Stimulated activated CD8-positive, alpha-beta memory T cell treated with anti-CD3 and anti-CD28 coated beads, Interleukin-12 subunit alpha, Interleukin-12 subunit beta, amount 100 ng/mL, for 24 hours (primary cell): ENCODE data around the gene PDIA5.
"Not testable (repeated sequence)": the region's sequence is repeated elsewhere in the genome, so short reads cannot be mapped to it uniquely, and the experiment has no call there.

Source experiments
- DNase-seq: peaks from one replicate; pipeline ENCODE4 v3.0.0-alpha.2; 2020; ENCODE audit errors: extremely low read depth

PDIA5 gene

GRCh38 chr3:123093696-123094095 is 26.9 kb downstream of the PDIA5 start:
- DNase-seq, result no peak

DNA sequence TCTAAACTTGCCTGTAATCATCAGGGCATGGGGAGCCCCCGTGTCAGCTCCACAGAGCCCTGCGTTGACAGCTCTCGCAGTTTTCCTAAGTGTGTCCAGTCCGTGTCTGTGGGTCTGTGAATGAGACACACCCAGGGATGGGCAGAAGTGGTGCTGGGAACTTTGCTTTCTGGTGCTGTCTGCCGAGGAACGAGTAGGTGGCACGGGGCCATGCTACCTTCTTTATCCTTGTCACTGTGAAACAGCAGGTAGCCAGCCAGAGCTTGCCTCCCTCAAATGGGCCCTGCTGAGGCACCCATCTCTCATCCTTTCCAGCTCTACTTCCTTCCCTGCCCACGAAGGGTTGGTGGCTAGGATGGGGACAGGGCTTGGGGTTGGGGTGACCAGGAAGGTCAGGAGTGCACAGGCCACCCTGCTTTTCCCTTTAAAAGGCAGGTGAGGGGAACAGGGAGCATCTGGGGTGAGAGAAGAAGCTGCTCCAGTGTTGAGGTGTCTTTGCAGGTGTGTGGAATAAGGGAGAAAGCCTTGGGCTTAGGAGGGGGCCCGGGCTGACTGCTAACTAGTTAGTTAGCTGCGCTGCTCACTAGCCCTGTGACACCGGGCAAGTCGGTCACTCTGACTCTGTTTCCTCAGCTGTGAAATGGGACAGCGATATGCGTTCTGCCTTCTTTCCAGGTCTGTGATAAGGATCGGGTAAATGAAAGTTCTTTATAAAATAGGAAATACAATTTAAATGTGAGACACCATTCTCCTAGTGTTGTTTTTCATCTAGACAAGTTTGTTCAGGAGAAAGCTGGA is 27.9 kb downstream of the PDIA5 start:
- DNase-seq, result no peak

GRCh38 chr3:123096126-123096525 is 29.3 kb downstream of the PDIA5 start:
- DNase-seq, result no peak

- DNase-seq, result no peak
These were observed 29.9 kb downstream of the PDIA5 start for GRCh38 chr3:123096731-123097130.

- DNase-seq, result no peak
These were observed 31.9 kb downstream of the PDIA5 start for GRCh38 chr3:123098426-123099330.

DNA sequence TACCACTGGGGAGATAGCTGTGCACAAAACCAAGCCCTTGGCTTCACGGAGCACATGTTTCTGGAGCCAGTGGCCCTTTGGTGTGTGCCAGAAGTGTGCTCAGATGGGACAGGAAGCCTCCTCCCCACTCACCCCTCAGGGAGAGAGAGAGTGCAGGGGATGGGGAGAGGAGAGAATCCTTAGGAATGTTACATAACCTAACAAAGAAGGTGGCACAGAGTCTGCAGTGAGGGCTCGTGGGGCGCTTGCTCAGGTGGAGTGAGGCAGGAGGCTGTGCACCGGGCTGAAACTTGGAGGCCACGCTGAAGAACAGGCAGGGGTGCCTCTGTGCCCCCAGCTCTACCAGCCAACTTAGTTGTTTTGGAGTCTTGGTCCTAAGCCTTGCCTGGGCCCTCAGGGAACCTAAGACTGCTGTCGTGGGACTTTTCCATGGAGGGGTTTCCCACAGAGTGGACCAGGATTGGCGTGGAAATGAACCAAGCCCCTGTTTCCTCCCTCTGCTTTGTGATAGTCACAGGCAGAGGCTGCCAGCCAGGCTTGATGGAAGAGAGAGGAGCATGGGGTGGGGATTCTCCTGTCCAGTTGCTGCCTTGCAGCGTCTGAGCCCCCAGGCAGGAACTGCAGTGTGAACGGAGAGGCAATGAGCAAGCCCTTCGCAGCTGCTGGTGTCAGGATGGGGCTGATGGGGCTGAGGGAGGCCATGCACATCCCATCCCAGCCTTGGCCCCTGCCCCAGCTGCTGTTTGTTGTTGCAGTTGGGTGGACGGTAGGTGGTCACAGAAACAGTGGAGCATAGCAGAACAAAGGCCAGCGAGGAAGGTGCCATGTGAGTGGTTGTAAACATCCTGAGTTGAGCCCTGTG is 32.7 kb downstream of the PDIA5 start:
- no peak for DNase-seq

DNA sequence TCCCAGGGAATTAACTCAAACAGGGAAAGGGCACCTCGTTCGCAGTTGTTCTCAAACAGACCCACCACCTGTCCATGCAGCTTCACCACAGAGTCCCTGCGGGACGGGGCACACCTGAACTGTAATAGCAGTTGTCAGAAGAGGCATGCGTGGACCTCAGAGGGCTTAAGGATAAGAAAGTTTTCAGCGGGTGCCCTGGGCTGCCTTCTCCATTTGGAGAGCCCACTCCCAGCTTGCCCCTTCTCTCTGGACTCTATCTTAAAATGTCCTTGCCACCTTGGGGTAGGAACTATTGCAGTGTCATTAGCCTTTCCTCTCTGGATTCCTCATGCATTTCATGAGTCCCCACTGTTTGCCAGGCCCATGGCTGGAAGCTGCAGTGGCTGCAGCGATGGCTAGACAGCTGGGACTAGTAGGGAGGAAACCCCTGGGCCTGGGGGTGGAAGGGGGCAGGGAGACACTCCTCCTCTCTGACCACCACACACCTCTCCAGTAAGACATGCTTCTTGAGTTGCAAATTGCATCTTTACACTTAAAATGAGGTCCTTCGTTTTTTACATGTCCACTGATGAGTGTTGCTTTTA is 33.5 kb downstream of the PDIA5 start:
- no peak for DNase-seq

- no peak for DNase-seq
These were observed 35.4 kb downstream of the PDIA5 start for GRCh38 chr3:123102249-123102648.

DNA sequence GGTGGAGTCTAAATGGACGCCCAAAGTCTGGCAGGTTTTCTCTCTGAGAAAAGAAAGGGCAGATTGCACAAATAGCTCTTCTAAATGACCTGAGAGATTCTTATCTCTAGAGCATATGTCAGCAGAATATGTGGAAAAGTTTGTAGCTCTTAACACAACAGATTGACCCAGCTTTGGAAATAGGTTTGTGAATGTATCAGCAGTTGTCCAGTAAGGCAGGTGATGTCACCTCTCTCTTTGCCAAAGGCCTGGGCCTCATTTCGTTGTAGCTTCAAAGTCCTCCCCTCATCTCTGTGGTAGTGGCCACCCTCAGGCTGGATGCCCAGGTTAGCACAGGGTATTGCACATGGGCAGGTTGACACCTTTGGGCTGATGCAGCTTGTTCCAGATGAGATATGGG is 36.0 kb downstream of the PDIA5 start:
- no peak for DNase-seq

GRCh38 chr3:123104550-123104949 is 37.7 kb downstream of the PDIA5 start:
- DNase-seq, result no peak

GRCh38 chr3:123105201-123106189 is 38.7 kb downstream of the PDIA5 start:
- DNase-seq, result no peak

- DNase-seq, result no peak
These were observed 43.6 kb downstream of the PDIA5 start for GRCh38 chr3:123110282-123110975.

DNA sequence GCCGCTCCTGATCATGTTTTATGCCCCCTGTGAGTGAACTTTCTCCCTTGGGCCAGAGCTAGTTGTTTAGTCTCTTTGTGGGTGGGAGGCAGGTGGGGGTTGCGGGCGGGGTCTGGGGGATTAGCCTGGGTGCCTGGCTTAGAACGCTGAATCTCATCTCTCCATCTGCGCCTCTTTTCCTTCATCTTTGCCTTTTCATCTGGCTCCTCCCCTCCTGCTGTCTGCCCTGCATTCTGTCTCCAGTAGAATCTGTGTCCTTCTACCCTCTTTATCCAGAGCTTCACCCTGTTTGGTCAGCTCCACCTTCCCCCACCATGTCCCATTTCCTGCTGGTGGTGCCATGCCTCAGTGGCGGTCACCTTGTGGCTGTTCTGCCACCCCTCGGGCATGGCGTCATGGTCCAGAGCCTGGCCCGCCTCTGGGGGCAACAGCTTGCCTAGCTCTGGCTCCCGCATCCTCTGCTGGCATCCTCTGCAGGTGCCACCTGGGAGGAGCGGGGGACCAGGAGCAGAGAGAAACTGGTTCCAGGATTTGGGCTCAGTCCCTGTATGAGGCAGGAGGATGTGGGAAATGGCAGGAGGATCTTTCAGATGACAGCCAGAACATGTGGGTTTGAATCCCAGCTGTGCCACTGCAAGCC is 44.3 kb downstream of the PDIA5 start:
- DNase-seq, result no peak

DNA sequence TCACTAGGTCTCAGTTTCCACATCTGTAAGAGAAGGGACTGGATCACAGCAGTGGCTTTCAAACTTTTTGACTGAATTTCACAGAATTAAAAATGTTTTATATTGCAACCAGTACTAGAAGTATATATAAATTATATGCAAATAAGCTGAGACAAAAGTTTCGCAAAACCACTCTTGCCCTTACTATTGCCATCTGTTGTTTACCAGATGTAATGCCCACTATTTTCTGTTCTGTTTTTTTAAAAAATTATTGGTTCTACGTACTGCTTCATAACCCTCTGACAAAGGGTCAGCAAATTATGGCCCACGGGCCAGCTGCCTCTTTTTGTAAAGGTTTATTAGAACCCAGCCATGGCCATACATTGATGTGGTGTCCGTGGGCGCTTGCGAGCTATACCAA is 44.8 kb downstream of the PDIA5 start:
- no peak for DNase-seq

DNA sequence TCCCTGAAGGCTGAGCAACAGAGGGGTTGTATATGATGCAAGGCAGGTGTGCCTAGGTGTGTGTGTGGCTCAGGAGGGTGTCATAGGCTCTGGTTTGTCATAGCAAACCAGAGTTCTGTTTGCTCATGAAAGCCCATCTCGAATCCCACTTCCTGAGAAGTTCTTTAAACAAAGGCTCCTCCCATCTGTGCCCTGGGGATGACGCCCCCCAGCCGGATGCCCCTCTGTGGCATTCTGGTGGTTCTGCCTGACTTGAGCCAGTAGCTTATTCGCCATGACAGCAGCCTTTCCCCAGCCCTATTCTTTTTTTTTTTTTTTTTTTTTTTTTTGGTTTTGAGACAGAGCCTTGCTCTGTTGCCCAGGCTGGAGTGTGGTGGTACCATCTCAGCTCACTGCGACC is 45.4 kb downstream of the PDIA5 start:
- no peak for DNase-seq

GRCh38 chr3:123112656-123113055 is 45.8 kb downstream of the PDIA5 start:
- not testable (repeated sequence) for DNase-seq

GRCh38 chr3:123113889-123114450 is 47.1 kb downstream of the PDIA5 start:
- no peak for DNase-seq

- DNase-seq, result no peak
These were observed 49.3 kb downstream of the PDIA5 start for GRCh38 chr3:123116116-123116515.

DNA sequence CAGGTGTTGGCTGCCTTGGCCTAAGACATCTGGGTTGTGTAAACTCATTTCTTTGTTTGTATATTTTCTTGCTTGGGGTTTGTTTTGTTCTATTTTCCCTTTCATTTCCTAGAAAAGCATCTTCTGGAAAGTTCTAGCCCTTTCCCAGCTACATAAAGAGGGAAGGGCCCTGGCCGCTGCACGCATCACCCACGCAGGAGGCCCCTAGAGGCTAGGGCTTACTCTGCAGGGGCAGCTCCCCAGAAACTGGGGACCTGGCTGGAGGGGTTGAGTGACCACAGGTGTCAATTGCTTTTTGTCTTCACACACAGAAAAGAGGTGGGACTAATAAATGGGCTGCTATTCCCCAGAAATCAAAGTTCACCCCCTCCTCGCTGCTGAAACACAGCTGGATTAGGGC is 52.6 kb downstream of the PDIA5 start:
- DNase-seq, result no peak
